Activated CD8-positive, alpha-beta memory T cell treated with anti-CD3 and anti-CD28 coated beads, Interleukin-2, amount 50 U/mL, for 24 hours (primary cell): Measurements from ENCODE around the gene THSD7A.

Experiments
- DNase-seq: peaks from one replicate; pipeline ENCODE4 v3.0.0-alpha.2; 2020; ENCODE audit errors: extremely low read depth

Gene THSD7A

DNA sequence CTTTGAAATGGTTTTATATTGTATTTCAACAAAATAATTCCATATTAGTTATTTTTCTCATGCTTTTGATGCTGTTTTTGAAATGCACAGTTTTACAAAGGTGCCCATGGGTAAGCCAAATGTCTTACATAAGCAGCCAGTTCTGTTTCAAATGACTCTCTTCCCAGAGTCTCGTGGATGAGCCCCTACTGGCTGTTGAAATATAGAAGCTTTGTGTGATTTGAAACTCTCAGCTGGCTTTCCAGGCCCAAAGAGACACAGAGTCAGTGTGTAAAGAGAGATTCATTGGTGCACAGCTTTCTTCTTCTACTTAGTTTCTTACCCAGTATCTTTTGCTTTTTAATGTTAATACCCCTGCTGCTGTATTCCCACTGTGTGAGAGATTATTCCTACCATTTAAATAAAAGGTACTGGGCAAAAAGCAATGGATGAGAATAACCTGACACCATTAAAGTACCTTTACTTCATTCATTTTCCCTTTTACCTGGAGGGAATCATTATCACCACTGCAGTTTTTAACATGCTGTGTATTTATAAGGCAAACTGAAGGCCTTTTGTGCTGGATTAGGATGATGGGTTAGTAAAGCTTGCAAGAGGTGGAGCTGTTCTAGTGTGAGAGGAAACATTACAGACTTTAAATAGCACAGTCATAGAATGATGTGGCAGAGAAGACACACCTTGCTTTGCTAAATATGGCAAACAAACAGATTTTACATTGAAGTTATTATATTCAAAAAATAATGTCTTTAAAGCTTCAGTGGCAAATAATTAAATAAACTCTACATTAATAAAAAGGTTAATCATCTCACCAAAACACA lies 415.1 kb downstream of the THSD7A start:
- no peak for DNase-seq

DNA sequence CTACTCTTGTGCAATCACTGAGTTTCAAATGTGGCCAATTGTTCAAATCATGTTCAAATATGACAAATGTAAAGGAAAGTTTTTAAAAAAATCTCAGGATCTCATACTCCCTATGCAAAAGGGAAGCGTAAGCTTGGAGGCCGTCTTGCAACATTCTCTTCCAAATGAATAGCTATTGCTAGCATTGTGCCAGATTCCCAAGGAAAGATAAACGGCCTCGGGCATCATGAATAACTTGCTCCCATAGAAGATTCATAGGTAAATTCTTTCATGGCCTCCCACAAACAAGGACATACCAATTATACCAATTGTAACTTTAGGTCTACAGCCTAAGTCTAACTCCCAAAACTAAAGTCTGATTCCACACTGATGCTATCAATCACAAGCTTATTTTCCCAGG lies 416.9 kb downstream of the THSD7A start:
- no peak for DNase-seq

DNA sequence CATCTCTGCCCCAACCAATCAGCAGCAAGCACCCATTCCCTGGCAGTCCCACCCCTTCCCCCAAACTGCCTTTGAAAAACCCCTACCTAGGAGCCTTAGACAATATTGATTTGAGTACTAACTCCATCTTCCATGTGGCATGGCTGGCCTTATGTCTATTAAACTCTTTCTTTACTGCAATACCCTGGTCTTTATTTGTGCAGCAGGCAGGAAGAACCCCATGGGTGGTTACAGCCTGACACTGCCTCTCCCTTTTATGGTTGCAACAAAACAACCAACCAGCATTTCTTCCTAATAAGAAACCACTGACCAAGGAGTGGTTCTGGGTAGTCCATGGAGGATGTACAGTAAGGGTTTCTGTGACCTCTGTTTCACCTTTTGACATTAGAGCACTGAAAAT lies 418.1 kb downstream of the THSD7A start:
- no peak for DNase-seq

DNA sequence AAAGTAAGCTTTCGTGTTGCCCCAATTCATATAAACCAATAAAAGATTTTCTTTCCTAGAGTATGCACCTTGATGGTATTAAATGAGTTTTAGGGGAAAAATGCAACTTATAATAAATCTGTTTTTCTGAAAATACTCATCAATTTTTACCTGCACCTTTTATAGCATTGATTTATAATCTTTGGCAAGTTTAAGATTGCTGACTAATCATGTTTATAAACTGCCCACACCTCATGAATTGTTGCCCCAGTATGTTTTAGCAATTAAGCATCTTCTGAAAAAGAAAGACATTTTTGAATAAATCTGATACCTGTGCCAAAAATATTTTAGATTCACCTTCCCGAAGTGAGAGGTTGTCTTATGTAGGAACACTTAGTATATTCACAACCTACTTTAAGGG lies 420.0 kb downstream of the THSD7A start:
- no peak for DNase-seq

DNA sequence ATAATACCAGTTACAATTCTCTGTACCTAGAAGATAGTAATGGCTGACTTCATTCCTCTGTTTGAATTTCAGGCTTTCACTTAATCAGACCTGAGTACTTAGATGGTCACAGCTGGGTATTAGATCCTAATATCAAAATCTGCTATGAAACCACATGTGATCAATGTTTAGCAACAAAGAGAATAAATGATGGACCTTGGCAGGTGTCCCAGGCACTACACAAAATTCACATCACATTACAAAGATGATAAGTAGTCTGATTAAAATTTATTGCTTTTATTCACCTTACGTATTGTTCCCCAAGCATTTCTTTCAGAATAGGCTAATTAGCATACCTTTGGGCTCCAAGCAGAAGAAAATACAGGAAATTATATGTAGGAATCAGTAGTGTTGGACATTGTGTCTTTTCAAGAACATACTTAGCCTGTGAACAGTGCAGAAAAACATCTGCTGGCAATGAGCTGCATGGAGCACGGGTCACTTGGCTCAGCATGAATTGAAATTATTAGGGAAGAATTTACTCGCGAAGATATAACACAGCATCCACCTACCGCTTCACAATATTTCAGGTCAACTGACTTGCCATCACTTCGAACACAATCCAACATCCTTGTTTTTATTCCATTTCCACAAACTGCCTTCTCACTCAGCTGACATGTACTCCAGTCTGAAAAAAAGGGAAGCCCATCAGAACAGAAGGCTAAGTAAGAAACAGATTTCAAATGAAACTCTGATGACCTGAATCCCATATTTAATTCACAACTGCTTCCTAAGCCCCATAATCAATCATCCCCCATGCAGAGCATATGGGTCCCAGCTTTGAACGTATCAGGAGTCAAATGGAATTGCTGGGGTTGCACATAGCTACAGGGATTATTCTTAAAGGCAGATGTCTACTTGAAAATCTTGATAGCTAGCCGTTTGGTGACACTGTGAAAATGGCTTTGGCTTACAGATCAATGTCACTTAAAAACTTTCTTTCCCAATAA lies 421.0 kb downstream of the THSD7A start:
- DNase-seq: no peak

DNA sequence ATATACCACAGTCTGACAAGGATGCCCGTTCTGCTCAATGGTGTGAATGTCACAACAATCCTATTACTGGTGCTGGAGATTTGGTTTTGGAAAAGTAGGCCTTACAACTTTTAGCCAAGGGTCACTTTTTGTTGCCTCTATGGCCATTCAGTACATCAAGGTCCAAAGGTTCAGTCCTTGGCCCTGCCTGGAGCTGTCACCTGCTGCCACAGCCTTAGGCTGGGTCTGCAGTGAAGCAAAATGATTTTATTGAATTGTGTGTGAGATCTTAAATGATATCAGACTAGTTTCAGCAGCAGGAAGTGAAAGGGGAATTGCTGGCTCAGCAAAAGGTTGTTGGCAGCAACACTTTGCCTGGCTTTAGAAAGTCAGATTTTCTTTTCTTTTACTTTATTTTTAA lies 427.6 kb downstream of the THSD7A start:
- no peak for DNase-seq

DNA sequence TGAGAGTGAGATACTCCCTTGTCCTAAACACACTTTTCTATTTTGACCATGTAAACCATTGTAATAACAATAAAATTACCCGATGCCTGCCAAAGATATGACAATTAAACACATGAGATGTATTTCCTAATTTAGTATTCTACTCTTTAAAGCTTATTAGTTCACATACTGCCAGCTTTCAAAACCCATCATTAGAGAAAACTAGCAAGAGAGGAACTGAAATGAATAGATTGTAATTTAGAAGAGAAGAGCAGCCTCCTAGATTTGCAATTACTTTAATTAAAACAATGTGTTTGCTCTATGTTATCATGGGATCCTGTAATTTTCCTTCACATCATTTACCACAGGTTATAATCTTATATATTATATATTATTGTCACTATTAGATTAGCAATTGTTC lies 428.2 kb downstream of the THSD7A start:
- no peak for DNase-seq

DNA sequence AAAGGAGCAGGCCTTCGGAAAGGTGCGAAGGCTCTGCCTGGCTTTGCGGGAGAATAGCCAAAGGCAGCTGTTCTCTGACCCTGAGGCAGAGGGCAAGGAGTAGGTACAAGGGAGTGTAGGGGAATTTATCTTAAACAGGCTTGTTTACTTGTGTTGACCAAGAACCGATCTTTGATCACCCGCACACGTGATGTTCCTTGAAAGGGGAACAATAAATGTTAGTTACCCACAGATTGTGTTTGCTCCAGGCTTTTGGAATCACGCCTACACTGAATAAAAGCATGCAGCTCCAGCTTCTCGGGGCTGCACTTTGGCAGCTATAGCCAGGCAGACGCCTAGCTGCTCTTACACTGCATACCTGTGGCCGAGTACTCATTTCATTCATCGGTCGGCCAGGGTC lies 437.6 kb downstream of the THSD7A start:
- DNase-seq: no peak

DNA sequence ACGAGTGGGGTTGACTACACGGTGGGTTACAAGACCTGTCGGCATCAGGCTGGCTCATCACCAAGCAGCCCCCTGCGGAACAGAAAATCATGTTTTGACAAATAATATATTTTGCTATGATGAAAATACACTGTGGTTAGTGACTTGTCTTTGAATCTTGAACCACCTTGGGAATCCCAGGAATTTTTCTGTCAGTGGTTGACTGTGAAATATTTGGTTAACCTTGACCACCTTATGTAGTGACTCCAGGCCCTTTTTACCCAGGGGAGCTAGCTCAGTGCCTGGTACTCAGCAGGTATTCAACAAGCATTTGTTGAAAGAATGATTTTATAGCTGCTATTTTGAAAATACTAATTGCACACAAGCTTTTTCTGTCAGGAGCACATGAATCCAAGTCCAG lies 452.4 kb downstream of the THSD7A start:
- DNase-seq: no peak

DNA sequence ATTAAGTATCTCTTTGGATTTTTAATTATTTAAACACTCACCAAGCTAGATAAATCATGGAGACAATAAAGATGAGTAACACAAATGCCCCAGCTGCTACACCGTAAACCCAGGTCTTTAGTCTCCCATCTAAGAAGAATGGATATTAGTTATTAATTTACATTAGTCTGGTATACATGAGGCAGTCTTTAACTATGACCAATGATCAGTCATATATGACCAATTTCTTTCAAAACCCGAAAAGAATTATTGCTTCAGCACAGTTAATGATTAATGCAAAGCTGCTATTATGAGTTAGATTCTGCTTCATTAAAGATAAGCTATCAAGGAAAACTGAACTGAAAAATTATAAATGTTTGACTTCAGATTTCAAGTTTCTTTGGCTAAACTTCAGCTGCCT lies 455.5 kb downstream of the THSD7A start:
- DNase-seq: no peak

DNA sequence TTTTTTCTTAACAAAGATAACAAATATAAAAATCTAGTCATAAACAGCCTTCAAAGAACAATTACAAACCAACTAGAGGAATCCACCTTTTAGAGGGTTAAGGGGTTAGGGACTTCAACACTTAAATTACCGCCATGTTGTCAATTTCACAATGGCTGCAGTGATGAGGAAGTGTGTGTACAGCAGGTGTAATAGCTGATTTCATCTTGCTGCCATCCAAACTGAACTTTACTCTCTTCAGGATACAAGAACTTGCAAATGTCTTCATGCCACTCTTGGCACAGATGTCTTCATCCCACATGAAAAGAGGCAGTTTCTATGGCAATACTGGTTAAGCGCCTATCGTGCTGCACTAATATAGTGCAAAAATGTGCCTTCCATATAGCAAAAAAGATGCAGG lies 457.4 kb downstream of the THSD7A start:
- no peak for DNase-seq

DNA sequence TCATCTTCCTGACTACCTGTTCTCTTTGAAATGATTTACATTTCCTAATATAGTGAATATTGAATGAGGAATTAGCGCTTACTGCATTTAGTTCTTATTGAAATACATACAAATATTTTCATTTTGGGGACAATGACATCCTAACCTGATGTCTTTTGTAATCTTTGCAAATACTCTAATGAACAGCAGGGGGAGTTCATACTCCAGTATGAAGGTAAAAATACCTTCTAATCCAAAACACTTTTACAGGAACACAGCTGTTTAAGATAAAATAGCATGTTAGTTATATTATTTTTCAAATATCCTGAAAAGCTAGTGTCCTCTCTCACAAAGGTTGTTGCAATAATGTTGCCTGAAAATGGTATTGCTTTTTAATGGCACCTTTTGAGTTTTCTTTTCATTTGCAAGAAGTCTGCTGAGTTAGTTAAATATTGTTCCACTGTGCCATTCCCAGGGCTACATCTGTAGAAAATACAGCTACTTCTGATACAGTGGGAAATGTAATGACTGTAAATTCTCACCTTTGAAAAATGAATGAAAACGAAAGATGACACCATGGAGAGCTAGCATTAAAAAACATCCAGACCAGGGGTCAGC lies 458.4 kb downstream of the THSD7A start:
- DNase-seq: no peak

DNA sequence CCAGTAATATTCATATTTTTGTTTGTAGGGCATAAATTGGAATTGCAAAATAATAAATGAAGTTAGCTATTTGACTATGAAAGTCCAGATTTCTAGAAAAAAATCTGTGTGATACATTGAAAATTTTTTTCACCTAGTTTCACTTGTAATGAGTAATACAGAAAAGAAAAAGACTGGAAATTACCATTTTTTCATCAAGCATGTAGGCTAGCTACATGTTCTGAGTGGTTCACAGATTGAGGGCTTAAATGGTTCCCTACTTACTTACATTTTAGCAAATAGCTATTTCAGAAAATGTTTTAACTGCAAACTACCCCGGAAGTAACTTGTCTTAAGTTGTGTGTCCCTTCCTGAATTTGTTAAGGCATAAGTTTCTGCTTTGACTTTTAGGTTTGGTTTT lies 462.3 kb downstream of the THSD7A start:
- no peak for DNase-seq

DNA sequence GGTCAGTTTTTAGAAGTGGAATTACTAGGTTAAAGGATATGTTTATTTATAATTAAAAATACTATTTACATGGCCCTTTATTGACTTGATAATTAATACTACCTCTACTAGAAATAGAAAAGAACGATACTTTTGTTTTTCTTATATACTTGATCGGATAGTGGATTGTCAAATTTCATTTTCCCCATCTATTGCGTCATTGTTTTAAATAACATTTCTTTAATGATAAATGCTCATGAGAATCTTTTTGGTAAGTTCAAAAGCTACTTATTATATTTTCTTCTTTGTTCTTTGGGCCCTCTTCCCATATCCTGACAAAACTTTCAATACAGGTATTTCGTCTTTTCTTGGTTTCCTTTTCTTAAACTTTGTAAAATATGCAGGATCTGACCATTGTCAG lies 465.9 kb downstream of the THSD7A start:
- DNase-seq: no peak

DNA sequence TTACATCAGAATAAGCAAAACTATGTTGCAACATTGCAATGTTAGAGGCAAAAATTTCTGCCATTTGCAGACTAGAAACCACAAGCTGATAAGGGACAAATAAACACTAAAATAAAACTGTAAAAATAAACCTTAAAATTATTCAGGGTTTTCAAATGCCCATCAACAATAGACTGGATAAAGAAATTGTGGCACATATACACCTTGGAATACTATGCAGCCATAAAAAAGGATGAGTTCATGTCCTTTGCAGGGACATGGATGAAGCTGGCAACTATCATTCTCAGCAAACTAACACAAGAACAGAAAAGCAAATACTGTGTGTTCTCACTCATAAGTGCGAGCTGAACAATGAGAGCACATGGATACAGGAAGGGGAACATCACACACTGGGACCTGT lies 473.4 kb downstream of the THSD7A start:
- no peak for DNase-seq

DNA sequence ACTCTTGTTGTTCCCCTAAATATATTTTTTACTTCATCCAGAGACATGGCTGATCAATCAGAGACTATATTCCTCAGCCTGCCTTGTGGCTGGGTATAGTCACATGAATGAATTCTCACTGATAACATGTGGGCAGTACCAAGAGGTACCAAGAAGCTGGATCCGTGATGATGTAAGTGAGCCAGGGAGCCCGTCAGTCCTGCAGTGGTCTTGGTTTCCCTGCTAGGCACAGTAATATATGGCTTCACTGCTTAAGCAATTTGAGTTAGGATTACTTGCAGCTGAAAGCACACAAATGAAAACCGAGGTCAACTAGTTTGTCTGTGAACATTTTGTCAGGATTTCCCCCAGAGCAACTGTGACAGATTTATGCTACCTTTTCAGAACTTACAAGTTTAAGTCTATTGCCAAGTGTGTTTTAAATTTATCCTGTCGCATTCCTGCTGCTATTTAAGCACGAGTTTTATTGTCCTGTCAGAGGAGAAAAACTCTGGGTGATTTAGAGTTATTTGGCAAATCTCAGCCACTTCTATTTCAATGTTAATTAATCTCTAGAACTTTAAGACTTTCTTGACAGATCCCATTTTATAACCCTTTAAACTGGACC lies 476.5 kb downstream of the THSD7A start:
- DNase-seq: no peak

DNA sequence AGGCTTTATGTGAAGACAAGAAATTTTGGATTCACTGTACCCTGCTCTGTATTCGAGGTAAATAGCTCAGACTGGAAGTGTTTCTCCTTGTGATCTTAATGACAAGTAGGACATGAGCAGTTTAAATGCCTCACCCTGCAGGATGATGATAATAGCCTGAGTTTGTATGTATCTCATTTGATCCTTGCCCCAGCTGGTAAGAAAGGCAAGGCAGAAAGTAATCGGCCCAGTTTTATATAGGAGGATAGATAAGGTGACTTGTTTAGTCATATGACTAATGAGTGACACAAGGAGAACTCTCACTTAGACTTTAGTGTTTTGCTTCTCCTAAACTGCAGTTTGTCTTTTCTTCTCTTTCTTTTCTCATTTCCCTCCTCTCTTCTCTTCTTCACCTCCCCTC lies 485.7 kb downstream of the THSD7A start:
- DNase-seq: no peak

DNA sequence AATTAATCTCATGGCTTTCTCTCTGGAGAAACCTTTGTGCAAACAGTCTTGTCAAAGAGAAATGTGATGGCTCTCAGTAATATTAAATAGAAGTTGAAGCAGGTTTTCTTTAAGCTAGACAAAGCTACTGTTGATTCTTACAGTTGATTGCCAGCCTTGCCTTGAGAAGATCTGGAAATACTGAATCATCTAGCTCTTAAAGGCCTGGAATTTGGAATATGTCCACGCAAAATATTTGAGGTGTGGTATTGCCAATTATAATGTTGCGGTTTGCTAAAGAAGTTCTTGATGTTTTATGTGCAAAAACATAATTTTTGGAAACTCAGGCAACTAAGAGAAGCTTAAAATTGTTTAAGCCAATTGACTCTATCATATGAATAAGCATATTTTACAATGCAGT lies 486.4 kb downstream of the THSD7A start:
- no peak for DNase-seq

DNA sequence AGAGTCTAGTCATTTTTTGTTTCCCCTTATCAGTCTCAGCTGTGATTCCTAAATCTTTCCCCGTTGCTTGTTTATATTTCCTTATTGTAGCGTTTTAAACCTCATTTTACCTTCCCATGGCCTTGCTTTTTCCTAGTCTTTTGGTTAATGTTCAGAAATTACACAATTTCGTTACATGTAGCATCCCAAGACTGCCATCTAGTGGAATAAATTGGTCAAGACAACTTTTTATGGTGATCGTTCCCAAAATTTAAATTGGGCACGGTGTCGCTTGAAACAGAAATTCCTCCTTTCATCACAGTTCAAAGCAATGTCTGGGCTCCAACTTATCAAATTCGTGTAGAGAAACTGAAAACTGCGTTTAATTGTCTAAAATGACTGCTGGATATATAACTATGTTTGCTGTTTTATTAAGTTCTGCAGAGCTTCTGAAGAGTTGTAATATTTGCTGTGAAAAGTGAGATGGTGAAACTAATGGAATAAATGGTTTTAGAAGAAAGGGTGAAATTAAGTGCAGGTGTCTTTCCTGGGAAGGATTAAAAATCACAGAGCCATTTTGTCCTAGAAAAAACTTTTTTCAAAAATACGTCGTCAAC lies 488.1 kb downstream of the THSD7A start:
- no peak for DNase-seq

DNA sequence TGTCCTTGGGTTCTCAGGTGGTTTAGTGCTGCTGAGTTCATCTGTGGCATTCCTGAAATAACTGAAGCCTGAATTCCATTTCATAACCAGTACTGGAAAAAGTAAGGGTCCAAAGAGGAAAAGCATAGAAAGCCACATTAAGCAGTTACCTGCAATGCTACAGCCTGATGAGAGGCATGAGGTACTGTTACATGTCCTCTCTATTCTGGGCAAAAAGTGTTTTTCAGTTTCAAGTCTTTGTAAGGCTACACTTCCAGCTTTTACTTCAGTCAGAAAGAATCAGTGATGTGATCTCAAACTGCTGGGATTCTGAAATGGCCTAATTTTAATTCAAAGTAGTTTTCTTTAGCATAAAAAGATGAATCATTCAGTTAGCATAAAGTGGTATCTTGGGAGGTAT lies 488.9 kb downstream of the THSD7A start:
- no peak for DNase-seq

DNA sequence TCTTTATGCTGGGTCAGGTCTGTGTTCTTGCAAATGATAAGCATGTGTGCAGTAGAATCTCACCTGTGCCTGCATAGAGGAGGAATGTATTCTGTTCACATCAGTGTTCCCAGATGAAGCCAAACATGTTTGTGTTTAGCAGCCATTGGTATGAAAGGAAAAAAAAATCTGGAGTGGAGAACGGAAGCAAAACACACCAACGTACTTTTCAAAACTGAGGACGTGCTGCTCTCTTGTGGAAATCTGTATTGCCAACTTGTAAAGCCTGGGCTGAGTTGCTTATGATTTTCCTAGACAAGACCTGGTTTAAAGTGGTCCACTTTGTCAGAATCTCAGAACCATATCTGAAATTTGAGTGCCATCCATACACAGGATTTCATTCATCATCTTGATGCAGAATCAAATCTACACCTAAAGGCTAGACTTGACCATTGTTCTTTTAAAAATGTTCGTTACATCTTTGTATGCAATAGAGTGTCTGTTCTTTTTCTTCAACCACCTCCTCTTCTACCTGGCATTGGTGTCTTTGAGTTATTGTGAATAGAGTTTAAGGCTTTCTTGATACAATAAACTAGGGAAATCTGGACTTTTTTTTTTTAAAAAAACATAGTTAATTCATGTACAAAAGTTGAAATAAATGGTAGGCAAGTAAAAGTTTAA lies 490.6 kb downstream of the THSD7A start:
- DNase-seq: no peak
